Measurements from ENCODE around the gene SCN7A. TPM values are rescaled to one million over a fixed set of nuclear protein-coding genes. Genes with fewer than 3 reads are reported as not detected.
"Not testable (repeated sequence)": the region's sequence is repeated elsewhere in the genome, so short reads cannot be mapped to it uniquely, and the experiment has no call there.

The SCN7A gene
- total RNA-seq, 1 donor from 2014 or later = not detected

DNA sequence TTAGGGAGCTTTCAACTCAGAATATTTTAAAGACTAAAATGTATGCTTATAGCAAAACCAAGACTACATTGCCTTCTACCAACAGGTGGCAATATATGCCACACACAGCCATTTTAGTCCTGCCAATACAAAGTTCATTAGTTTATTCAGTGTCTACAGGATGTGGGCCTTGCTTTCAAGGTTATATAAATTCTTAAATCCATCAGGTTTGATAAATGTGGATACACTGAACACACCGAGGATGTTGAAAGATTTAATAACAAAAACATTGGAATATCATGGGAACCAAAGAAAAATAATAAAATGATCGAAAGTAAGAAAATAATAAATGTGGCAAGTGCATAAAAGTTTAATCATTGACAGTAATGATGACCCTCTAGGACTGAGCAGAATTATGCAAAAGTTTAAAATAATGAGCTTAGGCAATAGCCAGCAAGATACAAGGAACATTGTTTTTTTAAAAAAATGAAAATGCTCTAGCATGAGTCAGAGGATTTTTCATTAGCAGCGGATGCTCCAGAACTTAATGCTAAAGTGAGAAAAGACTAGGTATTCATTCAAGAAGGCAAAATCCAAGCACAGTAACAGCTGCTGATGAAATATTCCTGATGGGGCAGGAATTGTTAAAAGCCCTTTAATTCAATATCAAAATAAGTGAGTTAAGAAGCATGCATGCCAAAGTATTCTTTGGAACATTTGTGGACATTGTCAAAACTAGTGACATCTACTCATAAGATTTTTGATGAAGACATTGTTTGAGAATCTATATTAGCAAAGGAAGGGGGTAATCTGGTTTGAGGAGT lies 132.5 kb downstream of the SCN7A start:
- intact Hi-C loops (cut with micrococcal nuclease) = loop anchor here (1.0 kb wide), 2 partner anchors 23 to 155 kb away; no protein-coding TSS in a partner anchor

- intact Hi-C loops (cut with micrococcal nuclease) = loop anchor here (1.0 kb wide), 2 partner anchors 23 to 155 kb away; no protein-coding TSS in a partner anchor
Observed at GRCh38 chr2:166360906-166361305, 133.1 kb downstream of the SCN7A start.

DNA sequence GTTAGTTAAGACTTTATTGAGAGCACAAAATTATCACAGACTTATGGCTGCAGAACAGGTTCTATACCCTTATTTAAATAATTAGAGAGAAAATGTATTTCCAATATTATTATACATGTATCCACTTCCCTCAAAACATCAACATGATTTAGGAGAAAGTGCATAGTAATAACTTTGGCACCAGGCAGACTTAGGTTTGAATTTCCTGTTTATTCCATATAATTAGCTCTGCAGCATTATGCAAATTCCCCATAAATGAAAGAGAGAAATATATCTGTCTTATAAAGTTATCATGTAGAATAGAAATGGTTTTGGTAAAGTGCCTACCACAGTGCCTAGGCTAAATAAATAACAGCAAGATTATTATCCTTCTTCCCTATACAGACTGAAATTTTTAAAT lies 133.6 kb downstream of the SCN7A start:
- intact Hi-C loops (cut with micrococcal nuclease) = no loop called here

GRCh38 chr2:166357950-166358321 lies 136.1 kb downstream of the SCN7A start:
- intact Hi-C loops (cut with micrococcal nuclease) = not testable (repeated sequence)

GRCh38 chr2:166357068-166357949 lies 136.7 kb downstream of the SCN7A start:
- intact Hi-C loops (cut with micrococcal nuclease) = no loop called here

Other genes starting within 250 kb of the SCN7A start
- gene SCN9A, start 118.3 kb downstream of the SCN7A start, total RNA-seq = 3.5 and 4.3 TPM in 2 replicates

Measured in T-helper 1 cell treated with Interleukin-12 subunit alpha and Interleukin-12 subunit beta and Interleukin-4 antibody, amounts not matched to agents 30 ng/mL and 1 ng/mL, for 36 hours (primary cell).